OCI-LY7 (cell line): ENCODE measurements around the gene NKX2-2. TPM values are rescaled to one million over a fixed set of nuclear protein-coding genes. Genes with fewer than 3 reads are reported as not detected.

ENCODE experiments used
- BruUV-seq: library from RNA; stranded (reverse); fragments of 400-500 nt; replicated peaks from 2 replicates; lab custom pipeline; 2021; lab: Mats Ljungman, UMichigan
- CTCF ChIA-PET: fragments of 300-600 bp; sonication (Branson Sonifier 250); formaldehyde crosslinking; loops from one replicate; lab custom pipeline; 2022; ENCODE audit warnings: antibody characterized with exemption; ENCODE audit not compliant: unreplicated experiment; lab: Charles Lee
- POLR2A ChIA-PET: fragments of 300-600 bp; sonication (Branson Sonifier 250); formaldehyde crosslinking; loops from one replicate; lab custom pipeline; 2022; ENCODE audit warnings: antibody characterized with exemption; lab: Charles Lee
- DNase-seq: peaks from one replicate; pipeline ENCODE4 v3.0.0-alpha.2; 2015; ENCODE audit warnings: low spot score
- H2AFZ ChIP-seq: fragments of 200-600 bp; sonication (generic), shearing (Covaris generic); 2 replicates; pipeline ENCODE4 v1.6.1; 2014; ENCODE audit warnings: mild to moderate bottlenecking, antibody characterized with exemption, low read length, moderate library complexity
- H3K27ac ChIP-seq: fragments of 200-600 bp; sonication (generic); 2 replicates; pipeline ENCODE4 v1.5.1; 2014; ENCODE audit warnings: mixed run types, low read depth, mild to moderate bottlenecking, moderate library complexity, low read length, inconsistent platforms; ENCODE audit not compliant: poor library complexity, severe bottlenecking
- H3K36me3 ChIP-seq: fragments of 200-600 bp; sonication (generic); 2 replicates; pipeline ENCODE4 v1.6.1; 2014; ENCODE audit warnings: mild to moderate bottlenecking, antibody characterized with exemption, low read length, moderate library complexity, mixed read lengths; ENCODE audit not compliant: insufficient read depth
- H3K4me1 ChIP-seq: fragments of 200-600 bp; sonication (generic); 2 replicates; pipeline ENCODE4 v1.5.1; 2014; ENCODE audit warnings: mild to moderate bottlenecking, low read length; ENCODE audit not compliant: insufficient read depth, poor library complexity, severe bottlenecking
- H3K4me2 ChIP-seq: fragments of 200-600 bp; sonication (generic); 2 replicates; pipeline ENCODE4 v1.6.1; 2014; ENCODE audit warnings: mild to moderate bottlenecking, low read length
- H3K4me3 ChIP-seq: fragments of 200-600 bp; sonication (generic); 2 replicates; pipeline ENCODE4 v1.5.1; 2014; ENCODE audit warnings: mild to moderate bottlenecking, low read depth, low read length; ENCODE audit not compliant: poor library complexity, severe bottlenecking
- H3K79me2 ChIP-seq: fragments of 200-600 bp; sonication (generic); 2 replicates; pipeline ENCODE4 v1.6.1; 2016; ENCODE audit warnings: low read depth, mild to moderate bottlenecking, low read length, moderate library complexity, mixed read lengths; ENCODE audit not compliant: insufficient read depth
- H3K9me2 ChIP-seq: fragments of 200-600 bp; sonication (generic); 2 replicates; pipeline ENCODE4 v1.6.1; 2016; ENCODE audit warnings: mild to moderate bottlenecking, low read length, mixed read lengths; ENCODE audit not compliant: insufficient read depth
- H3K9me3 ChIP-seq: fragments of 200-600 bp; sonication (generic); 2 replicates; pipeline ENCODE4 v1.6.1; 2014; ENCODE audit warnings: mild to moderate bottlenecking, mixed run types, low read length, mixed read lengths
- H4K20me1 ChIP-seq: fragments of 200-600 bp; sonication (generic); 2 replicates; pipeline ENCODE4 v1.6.1; 2014; ENCODE audit warnings: mild to moderate bottlenecking, antibody characterized with exemption, low read length, moderate library complexity, mixed read lengths; ENCODE audit not compliant: insufficient read depth
- EZH2phosphoT487 ChIP-seq: fragments of 200-600 bp; sonication (generic); IDR thresholded peaks from 2 replicates; pipeline ENCODE4 v1.6.1; 2018; ENCODE audit warnings: low read depth, borderline replicate concordance, mild to moderate bottlenecking, mixed run types, antibody characterized with exemption, low read length, moderate library complexity, mixed read lengths
- intact Hi-C: fragments of 100-400 bp; cut with micrococcal nuclease; formaldehyde crosslinking; loops from one replicate; pipeline ENCODE4 v1.10.0; 2022; ENCODE audit not compliant: unreplicated experiment
- total RNA-seq, 2 experiments: library from RNA; depleted of rRNA in 1 of 2; stranded (reverse); fragments of >200 nt in 1 of 2; shearing (Covaris generic) in 1 of 2; gene quantifications; 2 replicates each; pipeline ENCODE4 v1.2.3, GENCODE V29; 2014 to 2022
- TF ChIP-seq, protein P1 (sequence below): fragments of 200-600 bp; sonication (generic); conservative IDR thresholded peaks from 2 replicates; pipeline ENCODE4 v1.5.1; 2014; ENCODE audit warnings: mild to moderate bottlenecking, antibody characterized with exemption, low read length, moderate library complexity, mixed read lengths

Gene NKX2-2
- total RNA-seq, 2 experiments from 2014 or later, result not detected

DNA sequence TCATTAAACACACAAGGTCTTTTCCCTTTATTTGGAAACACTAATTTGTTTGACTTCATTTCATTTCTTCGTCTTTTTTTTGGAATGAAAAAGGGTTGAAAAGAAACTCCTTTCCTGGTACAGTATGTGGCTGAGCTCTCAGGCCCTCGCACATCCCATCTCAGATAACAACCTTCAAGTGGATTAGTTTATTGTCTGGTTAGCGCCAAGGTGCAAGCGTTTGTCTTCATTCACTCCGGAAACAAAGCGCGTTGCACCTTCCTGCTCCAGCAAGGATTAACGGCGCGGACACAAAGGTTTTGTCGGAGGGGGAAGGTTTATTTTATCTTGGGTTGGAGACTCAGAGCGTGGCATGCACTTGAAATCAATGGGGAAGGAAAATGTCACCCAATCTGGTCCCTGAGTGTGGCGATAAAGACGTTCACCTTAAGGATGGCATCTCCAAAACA lies 5.3 kb upstream of the NKX2-2 start:
- Histone ChIP-seq H3K9me3 (no peaks in the 10 kb centered on the region), H3K9me2 (no peaks in the 10 kb centered on the region), H3K79me2 (no peaks in the 10 kb centered on the region), H3K27ac (no peak overlapping the region), H3K36me3 (no peaks in the 10 kb centered on the region), H2AFZ (no peak overlapping the region), H3K4me1 (no peaks in the 10 kb centered on the region), H3K4me2 (no peak overlapping the region), H4K20me1 (no peaks in the 10 kb centered on the region), H3K4me3 (no peak overlapping the region)
- intact Hi-C loops, result no loop called here
- TF ChIP-seq, protein P1, sequence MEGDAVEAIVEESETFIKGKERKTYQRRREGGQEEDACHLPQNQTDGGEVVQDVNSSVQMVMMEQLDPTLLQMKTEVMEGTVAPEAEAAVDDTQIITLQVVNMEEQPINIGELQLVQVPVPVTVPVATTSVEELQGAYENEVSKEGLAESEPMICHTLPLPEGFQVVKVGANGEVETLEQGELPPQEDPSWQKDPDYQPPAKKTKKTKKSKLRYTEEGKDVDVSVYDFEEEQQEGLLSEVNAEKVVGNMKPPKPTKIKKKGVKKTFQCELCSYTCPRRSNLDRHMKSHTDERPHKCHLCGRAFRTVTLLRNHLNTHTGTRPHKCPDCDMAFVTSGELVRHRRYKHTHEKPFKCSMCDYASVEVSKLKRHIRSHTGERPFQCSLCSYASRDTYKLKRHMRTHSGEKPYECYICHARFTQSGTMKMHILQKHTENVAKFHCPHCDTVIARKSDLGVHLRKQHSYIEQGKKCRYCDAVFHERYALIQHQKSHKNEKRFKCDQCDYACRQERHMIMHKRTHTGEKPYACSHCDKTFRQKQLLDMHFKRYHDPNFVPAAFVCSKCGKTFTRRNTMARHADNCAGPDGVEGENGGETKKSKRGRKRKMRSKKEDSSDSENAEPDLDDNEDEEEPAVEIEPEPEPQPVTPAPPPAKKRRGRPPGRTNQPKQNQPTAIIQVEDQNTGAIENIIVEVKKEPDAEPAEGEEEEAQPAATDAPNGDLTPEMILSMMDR, result no peak
- TF ChIP-seq EZH2phosphoT487, result no peak
- BruUV-seq, result no TSS peak
- DNase-seq, result no peak
- CTCF ChIA-PET, result no interaction called here
- POLR2A ChIA-PET, result no interaction called here

- Histone ChIP-seq H3K9me3 (no peaks in the 10 kb centered on the region), H3K4me3 (no peak overlapping the region), H3K9me2 (no peaks in the 10 kb centered on the region), H3K4me2 (no peak overlapping the region), H3K79me2 (no peaks in the 10 kb centered on the region), H4K20me1 (no peaks in the 10 kb centered on the region), H2AFZ (no peak overlapping the region), H3K4me1 (no peaks in the 10 kb centered on the region), H3K27ac (no peak overlapping the region), H3K36me3 (no peaks in the 10 kb centered on the region)
- no peak for DNase-seq
- intact Hi-C loops, result no loop called here
- CTCF ChIA-PET, result no interaction called here
- no TSS peak for BruUV-seq
- POLR2A ChIA-PET, result interaction anchor here (0.5 to 0.6 kb wide), 2 partner anchors 32 to 93 kb away, joined by 3 read pairs; no protein-coding TSS in a partner anchor
- TF ChIP-seq, protein P1, result no peak
- no peak for TF ChIP-seq EZH2phosphoT487
Observed at GRCh38 chr20:21518292-21518991, 4.6 kb upstream of the NKX2-2 start.

GRCh38 chr20:21517566-21518277 lies 3.9 kb upstream of the NKX2-2 start:
- H3K4me2 ChIP-seq, result no peak overlapping the region
- H3K36me3 ChIP-seq, result no peaks in the 10 kb centered on the region
- no peak overlapping the region for H3K4me3 ChIP-seq
- no TSS peak for BruUV-seq
- no peak for DNase-seq
- no peak overlapping the region for H2AFZ ChIP-seq
- H3K79me2 ChIP-seq, result no peaks in the 10 kb centered on the region
- intact Hi-C loops, result no loop called here
- H3K27ac ChIP-seq, result no peak overlapping the region
- no peaks in the 10 kb centered on the region for H3K9me3 ChIP-seq
- no peaks in the 10 kb centered on the region for H4K20me1 ChIP-seq
- ChIA-PET POLR2A (no interaction called here), CTCF (no interaction called here)
- TF ChIP-seq, protein P1, result no peak
- no peak for TF ChIP-seq EZH2phosphoT487
- no peaks in the 10 kb centered on the region for H3K4me1 ChIP-seq
- H3K9me2 ChIP-seq, result no peaks in the 10 kb centered on the region
